Muscle layer of duodenum (tissue), 2 donors: ENCODE measurements around the gene DCAF12.
"Not testable (repeated sequence)": the region's sequence is repeated elsewhere in the genome, so short reads cannot be mapped to it uniquely, and the experiment has no call there.

ENCODE experiments used
- H3K27ac ChIP-seq: one replicate; pipeline ENCODE4 v1.7.0; 2013; ENCODE audit warnings: mild to moderate bottlenecking, low read length
- H3K27me3 ChIP-seq: one replicate; pipeline ENCODE4 v1.7.0; 2013; ENCODE audit warnings: low read depth, mild to moderate bottlenecking, control low read depth, low read length
- H3K36me3 ChIP-seq, 2 donors: one replicate each; pipeline ENCODE4 v1.7.0; 2013; ENCODE audit warnings: low read length in 2 of 2, control low read depth in 1 of 2, mild to moderate bottlenecking in 1 of 2; ENCODE audit not compliant: insufficient read depth in 2 of 2, control insufficient read depth in 1 of 2
- H3K4me1 ChIP-seq, 2 donors: one replicate each; pipeline ENCODE4 v1.7.0; 2013; ENCODE audit warnings: low read length in 2 of 2, mild to moderate bottlenecking in 2 of 2, control low read depth in 1 of 2, moderate library complexity in 1 of 2; ENCODE audit not compliant: insufficient read depth in 2 of 2, control insufficient read depth in 1 of 2
- H3K4me3 ChIP-seq, 2 donors: one replicate each; pipeline ENCODE4 v1.7.0; 2013; ENCODE audit warnings: low read length in 2 of 2, low read depth in 1 of 2, mild to moderate bottlenecking in 1 of 2
- H3K9me3 ChIP-seq, 2 donors: one replicate each; pipeline ENCODE4 v1.7.0; 2013; ENCODE audit warnings: low read length in 2 of 2, control low read depth in 1 of 2, mild to moderate bottlenecking in 1 of 2; ENCODE audit not compliant: control insufficient read depth in 1 of 2
- donor health status: healthy.

Gene DCAF12

GRCh38 chr9:34145165-34145564 lies 18.7 kb upstream of the DCAF12 start:
- Histone ChIP-seq H3K27ac (no peak overlapping the region), H3K36me3 (no peaks in the 10 kb centered on the region), H3K4me1 (peaks cover 0 to 5% of the 10 kb centered on the region in 2 donors), H3K9me3 (no peaks in the 10 kb centered on the region), H3K27me3 (no peaks in the 10 kb centered on the region), H3K4me3 (no peak overlapping the region)

GRCh38 chr9:34143116-34143515 lies 16.6 kb upstream of the DCAF12 start:
- no peaks in the 10 kb centered on the region for H3K9me3 ChIP-seq
- no peaks in the 10 kb centered on the region for H3K27me3 ChIP-seq
- H3K4me1 ChIP-seq = peaks cover 0 to 5% of the 10 kb centered on the region in 2 donors
- H3K27ac ChIP-seq = no peak overlapping the region
- no peak overlapping the region for H3K4me3 ChIP-seq
- H3K36me3 ChIP-seq = no peaks in the 10 kb centered on the region

- peaks cover 0 to 5% of the 10 kb centered on the region in 2 donors for H3K4me1 ChIP-seq
- H3K9me3 ChIP-seq = no peaks in the 10 kb centered on the region
- H3K27me3 ChIP-seq = no peaks in the 10 kb centered on the region
- no peak overlapping the region for H3K4me3 ChIP-seq
- no peak overlapping the region for H3K27ac ChIP-seq
- no peaks in the 10 kb centered on the region for H3K36me3 ChIP-seq
These were observed 14.4 kb upstream of the DCAF12 start for GRCh38 chr9:34140853-34141252.

DNA sequence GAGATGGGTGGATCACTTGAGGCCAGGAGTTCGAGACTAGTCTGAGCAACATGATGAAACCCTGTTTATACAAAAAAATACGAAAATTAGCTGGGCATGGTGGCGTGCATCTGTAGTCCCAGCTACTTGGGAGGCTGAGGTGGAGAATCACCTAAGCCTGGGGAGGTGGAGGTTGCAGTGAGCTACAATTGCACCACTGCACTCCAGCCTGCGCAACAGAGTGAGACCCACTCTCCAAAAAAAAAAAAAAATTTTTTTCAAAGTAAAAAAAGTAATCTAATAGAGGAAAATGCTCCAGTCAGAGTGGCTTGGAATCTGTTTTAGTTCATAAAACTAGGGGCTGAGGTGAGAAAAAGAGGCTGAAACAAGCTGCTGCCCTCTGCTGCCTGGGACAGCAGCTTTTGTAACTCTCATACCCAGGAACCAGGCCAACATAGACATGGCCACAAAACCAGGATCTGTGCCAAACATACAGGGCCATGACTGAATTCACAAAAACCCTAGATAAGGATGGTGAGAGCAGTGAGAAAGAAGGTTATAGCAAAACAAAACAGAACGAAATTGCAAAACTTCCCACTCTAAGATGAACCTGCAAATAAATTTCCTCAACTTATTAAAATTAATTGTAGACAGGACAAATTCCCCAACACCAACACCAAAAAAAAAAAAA lies 13.1 kb upstream of the DCAF12 start:
- H3K27me3 ChIP-seq = no peaks in the 10 kb centered on the region
- H3K9me3 ChIP-seq = no peaks in the 10 kb centered on the region
- H3K4me1 ChIP-seq = peaks cover 0 to 5% of the 10 kb centered on the region in 2 donors
- H3K27ac ChIP-seq = no peak overlapping the region
- no peaks in the 10 kb centered on the region for H3K36me3 ChIP-seq
- no peak overlapping the region for H3K4me3 ChIP-seq

- not testable (repeated sequence) for H3K36me3 ChIP-seq, H3K4me1 ChIP-seq, H3K27me3 ChIP-seq, H3K9me3 ChIP-seq, H3K4me3 ChIP-seq, H3K27ac ChIP-seq
These were observed 12.1 kb upstream of the DCAF12 start for GRCh38 chr9:34138644-34139043.

- Histone ChIP-seq H3K9me3 (no peaks in the 10 kb centered on the region), H3K27me3 (no peaks in the 10 kb centered on the region), H3K4me3 (no peak overlapping the region), H3K36me3 (no peaks in the 10 kb centered on the region), H3K27ac (no peak overlapping the region), H3K4me1 (no peaks in the 10 kb centered on the region)
These were observed 8.0 kb upstream of the DCAF12 start for GRCh38 chr9:34134521-34134920.

DNA sequence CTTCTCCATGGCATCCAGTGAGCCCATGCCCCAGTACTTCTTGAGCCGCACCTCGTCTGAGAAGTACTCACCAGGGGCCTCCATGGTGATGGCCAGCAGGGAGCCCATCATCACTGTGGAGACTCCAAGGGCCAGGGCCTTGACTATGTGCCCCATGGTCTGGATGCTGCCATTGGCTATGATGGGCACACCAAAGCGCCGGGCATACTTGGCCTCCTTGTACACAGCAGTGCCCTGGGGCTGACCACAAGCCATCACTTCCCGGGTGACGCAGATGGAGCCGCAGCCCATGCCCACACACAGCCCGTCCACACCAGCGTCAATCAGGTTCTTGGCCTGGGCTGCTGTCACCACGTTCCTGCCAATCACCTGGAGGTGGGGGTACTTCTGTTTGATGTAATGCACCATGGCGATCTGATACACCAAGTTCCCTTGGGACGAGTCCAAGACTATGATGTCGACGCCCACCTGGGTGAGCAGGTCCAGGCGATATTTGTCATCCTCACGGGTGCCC lies 7.0 kb upstream of the DCAF12 start:
- no peak overlapping the region for H3K27ac ChIP-seq
- no peaks in the 10 kb centered on the region for H3K9me3 ChIP-seq
- no peaks in the 10 kb centered on the region for H3K4me1 ChIP-seq
- H3K4me3 ChIP-seq = no peak overlapping the region
- H3K27me3 ChIP-seq = no peaks in the 10 kb centered on the region
- H3K36me3 ChIP-seq = no peaks in the 10 kb centered on the region

DNA sequence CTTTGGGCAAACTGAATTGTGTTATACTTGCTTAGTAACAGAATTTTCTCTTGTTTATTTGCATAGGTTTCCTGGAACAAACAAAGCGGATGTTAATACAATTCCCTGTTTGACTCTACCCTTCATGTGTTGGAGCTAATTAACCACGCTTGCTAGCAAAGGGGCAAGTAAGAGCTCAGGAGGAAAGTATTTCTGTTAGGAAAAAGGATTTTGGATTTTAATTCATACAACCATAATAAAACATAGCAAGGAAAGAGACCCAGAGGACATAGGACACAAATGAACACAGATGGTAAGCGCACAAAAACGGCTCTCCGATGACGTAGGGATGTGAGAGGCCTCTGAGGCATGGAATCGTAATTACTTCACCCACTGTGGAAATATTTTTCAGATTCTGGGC lies 5.1 kb upstream of the DCAF12 start:
- H3K9me3 ChIP-seq = no peaks in the 10 kb centered on the region
- H3K27me3 ChIP-seq = no peaks in the 10 kb centered on the region
- H3K27ac ChIP-seq = no peak overlapping the region
- no peaks in the 10 kb centered on the region for H3K4me1 ChIP-seq
- H3K36me3 ChIP-seq = no peaks in the 10 kb centered on the region
- no peak overlapping the region for H3K4me3 ChIP-seq

DNA sequence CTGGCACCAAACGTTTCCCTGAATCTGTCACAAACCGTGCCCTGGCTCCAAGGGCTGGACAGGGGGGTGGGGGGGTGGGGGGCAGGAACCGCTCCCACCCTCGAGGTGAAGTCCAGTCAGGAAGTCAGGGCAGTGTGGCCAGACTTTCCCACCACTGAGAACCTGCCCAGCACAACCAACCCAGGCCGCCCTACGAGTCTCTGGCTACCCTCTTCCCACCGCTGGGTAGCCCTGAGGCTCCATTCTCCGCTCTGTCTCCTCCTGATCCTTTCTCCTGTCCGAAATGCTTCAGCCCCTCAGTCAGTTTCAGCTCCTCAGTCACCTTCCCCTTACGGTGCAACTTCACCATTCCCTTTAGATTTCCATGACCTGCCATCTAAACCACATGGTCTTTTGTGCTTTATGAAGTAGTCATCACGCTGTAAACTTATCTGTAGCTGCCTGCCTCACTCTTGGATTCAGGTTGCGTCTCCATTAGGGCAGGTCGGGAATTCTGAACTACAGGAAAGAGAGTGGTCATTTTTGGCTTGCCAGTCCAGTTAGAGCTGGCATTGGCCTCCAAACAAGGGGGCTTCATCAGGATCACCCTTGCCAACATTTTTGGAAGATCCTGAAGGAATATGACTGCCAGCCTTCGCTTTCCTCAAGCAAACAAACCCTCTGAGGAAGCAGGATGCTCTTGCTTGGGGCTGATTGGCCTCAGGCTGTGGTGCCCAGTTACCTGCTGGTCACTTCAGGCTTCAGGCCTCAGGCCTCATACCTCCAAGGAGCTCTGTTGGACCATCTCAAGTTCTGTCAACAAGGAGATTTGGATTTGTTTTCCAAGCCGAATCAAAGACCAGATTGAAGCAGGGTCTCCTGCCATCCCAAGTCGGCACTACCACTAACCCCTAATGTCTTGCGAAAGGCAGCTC lies 794 bp upstream of the DCAF12 start:
- peak overlapping the region; percentile 98 for H3K4me3 ChIP-seq
- peak overlapping the region; percentile 95 for H3K27ac ChIP-seq
- H3K36me3 ChIP-seq = peaks cover 0 to 15% of the 10 kb centered on the region in 2 donors
- H3K4me1 ChIP-seq = peaks cover 9 to 32% of the 10 kb centered on the region in 2 donors
- no peaks in the 10 kb centered on the region for H3K27me3 ChIP-seq
- H3K9me3 ChIP-seq = no peaks in the 10 kb centered on the region

GRCh38 chr9:34125681-34126206 lies 754 bp downstream of the DCAF12 start:
- Histone ChIP-seq H3K4me3 (peak overlapping the region; percentile 98), H3K27me3 (no peaks in the 10 kb centered on the region), H3K9me3 (no peaks in the 10 kb centered on the region), H3K27ac (peak overlapping the region; percentile 95), H3K4me1 (peaks cover 9 to 32% of the 10 kb centered on the region in 2 donors), H3K36me3 (peaks cover 0 to 15% of the 10 kb centered on the region in 2 donors)

- Histone ChIP-seq H3K27ac (peak overlapping the region; percentile 95), H3K4me3 (peak overlapping the region; percentile 98), H3K4me1 (peaks cover 9 to 32% of the 10 kb centered on the region in 2 donors), H3K36me3 (peaks cover 0 to 15% of the 10 kb centered on the region in 2 donors), H3K27me3 (no peaks in the 10 kb centered on the region), H3K9me3 (no peaks in the 10 kb centered on the region)
These were observed 1.6 kb downstream of the DCAF12 start for GRCh38 chr9:34124926-34125325.
